SU-DHL-6 (cell line): ENCODE data around the gene PCDHA10.
"Not testable (repeated sequence)": the region's sequence is repeated elsewhere in the genome, so short reads cannot be mapped to it uniquely, and the experiment has no call there.

Experiments
- H2AFZ ChIP-seq: fragments of 200-600 bp; sonication (generic); 2 replicates; pipeline ENCODE4 v1.6.1; 2014; ENCODE audit warnings: low read depth, mild to moderate bottlenecking, moderate library complexity, mixed read lengths, antibody characterized with exemption, low read length; ENCODE audit not compliant: severe bottlenecking
- H3F3A ChIP-seq: fragments of 200-600 bp; shearing (Covaris generic); 2 replicates; pipeline ENCODE4 v1.6.0; 2016; ENCODE audit warnings: antibody characterized with exemption, mild to moderate bottlenecking; ENCODE audit not compliant: insufficient read depth
- H3K27ac ChIP-seq: fragments of 200-600 bp; sonication (generic); 2 replicates; pipeline ENCODE4 v1.5.1; 2016; ENCODE audit warnings: low read depth, mild to moderate bottlenecking, low read length, moderate library complexity, mixed read lengths
- H3K27me3 ChIP-seq: fragments of 200-600 bp; sonication (generic), shearing (Covaris generic); 2 replicates; pipeline ENCODE4 v1.6.0; 2014; ENCODE audit warnings: mild to moderate bottlenecking, low read length
- H3K36me3 ChIP-seq: fragments of 200-600 bp; sonication (generic); 2 replicates; pipeline ENCODE4 v1.6.1; 2014; ENCODE audit warnings: mild to moderate bottlenecking, low read length, mixed read lengths
- H3K4me2 ChIP-seq: fragments of 300-600, 200-600 bp; shearing (Covaris generic), sonication (generic); 2 replicates; pipeline ENCODE4 v1.6.0; 2014; ENCODE audit warnings: low read length, low read depth, mild to moderate bottlenecking; ENCODE audit not compliant: poor library complexity, severe bottlenecking
- H3K4me3 ChIP-seq: fragments of 200-600 bp; sonication (generic); 2 replicates; pipeline ENCODE4 v1.5.1; 2014; ENCODE audit warnings: antibody characterized with exemption, low read length, mild to moderate bottlenecking, mixed read lengths; ENCODE audit not compliant: insufficient read depth, poor library complexity, severe bottlenecking
- H3K79me2 ChIP-seq: fragments of 200-600 bp; sonication (generic); 2 replicates; pipeline ENCODE4 v1.6.1; 2014; ENCODE audit warnings: mild to moderate bottlenecking, low read length, moderate library complexity; ENCODE audit not compliant: insufficient read depth
- H3K9ac ChIP-seq: fragments of 200-600 bp; sonication (generic); 2 replicates; pipeline ENCODE4 v1.7.0; 2014; ENCODE audit warnings: mild to moderate bottlenecking, low read length
- H3K9me2 ChIP-seq: fragments of 200-600 bp; sonication (generic); replicated peaks from 2 replicates; pipeline ENCODE4 v1.6.1; 2014; ENCODE audit warnings: low read length; ENCODE audit not compliant: insufficient read depth
- H3K9me3 ChIP-seq: fragments of 200-600 bp; sonication (generic); 2 replicates; pipeline ENCODE4 v1.6.1; 2014; ENCODE audit warnings: low read length, mixed read lengths; ENCODE audit not compliant: insufficient read depth
- H4K20me1 ChIP-seq: fragments of 200-600 bp; sonication (generic); 2 replicates; pipeline ENCODE4 v1.6.1; 2014; ENCODE audit warnings: low read depth, mild to moderate bottlenecking, antibody characterized with exemption, low read length, moderate library complexity, mixed read lengths
- EZH2phosphoT487 ChIP-seq: fragments of 200-600 bp; sonication (generic), shearing (Covaris generic); conservative IDR thresholded peaks from 2 replicates; pipeline ENCODE4 v1.6.1; 2018; ENCODE audit warnings: mild to moderate bottlenecking, antibody characterized with exemption, low read length, moderate library complexity, mixed read lengths
- TF ChIP-seq, protein P1 (sequence below): fragments of 200-600 bp; sonication (generic); IDR thresholded peaks from one replicate; pipeline ENCODE4 v1.5.1; 2017; ENCODE audit warnings: antibody characterized with exemption, mild to moderate bottlenecking, low read length, moderate library complexity; ENCODE audit not compliant: insufficient read depth, poor library complexity, severe bottlenecking

The PCDHA10 gene

DNA sequence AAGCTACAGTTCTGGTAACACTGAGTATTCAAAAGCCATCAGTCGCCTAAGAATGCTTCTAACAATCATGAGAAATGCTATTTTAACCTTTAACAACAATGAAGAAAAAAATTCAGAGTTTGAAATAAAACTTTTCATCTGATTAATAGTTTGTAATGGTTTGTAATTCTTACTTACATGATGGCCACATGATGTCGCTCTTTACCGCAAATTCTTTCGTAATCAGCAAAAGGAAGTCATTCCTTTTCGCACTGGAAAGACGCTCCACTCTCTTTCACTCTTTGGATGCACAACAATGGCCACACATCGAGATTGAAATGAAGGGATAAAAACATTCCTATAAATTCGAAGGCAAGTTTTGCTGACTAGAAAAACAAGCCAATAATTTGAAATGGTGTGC is 21.7 kb upstream of the PCDHA10 start, which contains the start of gene PCDHA7:
Gene PCDHA7, plus strand, starts transcription at position 277 of the 400 bp plus-strand sequence. Its CDS starts 115 bp downstream, at position 392.
- no peaks in the 10 kb centered on the region for H3K36me3 ChIP-seq
- TF ChIP-seq, protein P1, sequence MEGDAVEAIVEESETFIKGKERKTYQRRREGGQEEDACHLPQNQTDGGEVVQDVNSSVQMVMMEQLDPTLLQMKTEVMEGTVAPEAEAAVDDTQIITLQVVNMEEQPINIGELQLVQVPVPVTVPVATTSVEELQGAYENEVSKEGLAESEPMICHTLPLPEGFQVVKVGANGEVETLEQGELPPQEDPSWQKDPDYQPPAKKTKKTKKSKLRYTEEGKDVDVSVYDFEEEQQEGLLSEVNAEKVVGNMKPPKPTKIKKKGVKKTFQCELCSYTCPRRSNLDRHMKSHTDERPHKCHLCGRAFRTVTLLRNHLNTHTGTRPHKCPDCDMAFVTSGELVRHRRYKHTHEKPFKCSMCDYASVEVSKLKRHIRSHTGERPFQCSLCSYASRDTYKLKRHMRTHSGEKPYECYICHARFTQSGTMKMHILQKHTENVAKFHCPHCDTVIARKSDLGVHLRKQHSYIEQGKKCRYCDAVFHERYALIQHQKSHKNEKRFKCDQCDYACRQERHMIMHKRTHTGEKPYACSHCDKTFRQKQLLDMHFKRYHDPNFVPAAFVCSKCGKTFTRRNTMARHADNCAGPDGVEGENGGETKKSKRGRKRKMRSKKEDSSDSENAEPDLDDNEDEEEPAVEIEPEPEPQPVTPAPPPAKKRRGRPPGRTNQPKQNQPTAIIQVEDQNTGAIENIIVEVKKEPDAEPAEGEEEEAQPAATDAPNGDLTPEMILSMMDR, result no peak
- TF ChIP-seq EZH2phosphoT487, result no peak
- H2AFZ ChIP-seq, result no peak within 1 kb of the TSS

DNA sequence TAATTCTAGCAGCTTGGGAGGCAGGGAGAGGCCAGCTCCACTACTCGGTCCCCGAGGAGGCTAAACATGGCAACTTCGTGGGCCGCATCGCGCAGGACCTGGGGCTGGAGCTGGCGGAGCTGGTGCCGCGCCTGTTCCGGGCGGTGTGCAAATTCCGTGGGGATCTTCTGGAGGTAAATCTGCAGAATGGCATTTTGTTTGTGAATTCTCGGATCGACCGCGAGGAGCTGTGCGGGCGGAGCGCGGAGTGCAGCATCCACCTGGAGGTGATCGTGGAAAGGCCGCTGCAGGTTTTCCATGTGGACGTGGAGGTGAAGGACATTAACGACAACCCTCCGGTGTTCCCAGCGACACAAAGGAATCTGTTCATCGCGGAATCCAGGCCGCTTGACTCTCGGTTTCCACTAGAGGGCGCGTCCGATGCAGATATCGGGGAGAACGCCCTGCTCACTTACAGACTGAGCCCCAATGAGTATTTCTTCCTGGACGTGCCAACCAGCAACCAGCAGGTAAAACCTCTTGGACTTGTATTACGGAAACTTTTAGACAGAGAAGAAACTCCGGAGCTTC is 21.2 kb upstream of the PCDHA10 start:
- not testable (repeated sequence) for H3K27ac ChIP-seq, H3K9me2 ChIP-seq, H3K4me3 ChIP-seq, H2AFZ ChIP-seq, H3K27me3 ChIP-seq, H3K9me3 ChIP-seq, H3F3A ChIP-seq, H4K20me1 ChIP-seq, H3K79me2 ChIP-seq, H3K4me2 ChIP-seq, H3K9ac ChIP-seq, H3K36me3 ChIP-seq

More for the DNA sequence above, 21.7 kb upstream of the PCDHA10 start, which contains the start of gene PCDHA7:
- Histone ChIP-seq H3K9me2 (no peaks in the 10 kb centered on the region), H3F3A (no peaks in the 10 kb centered on the region), H3K4me3 (no peak within 1 kb of the TSS), H3K9me3 (no peaks in the 10 kb centered on the region), H3K79me2 (no peaks in the 10 kb centered on the region), H4K20me1 (no peaks in the 10 kb centered on the region), H3K27me3 (no peaks in the 10 kb centered on the region), H3K4me2 (no peak within 1 kb of the TSS), H3K27ac (no peak within 1 kb of the TSS), H3K9ac (no peak within 1 kb of the TSS)

DNA sequence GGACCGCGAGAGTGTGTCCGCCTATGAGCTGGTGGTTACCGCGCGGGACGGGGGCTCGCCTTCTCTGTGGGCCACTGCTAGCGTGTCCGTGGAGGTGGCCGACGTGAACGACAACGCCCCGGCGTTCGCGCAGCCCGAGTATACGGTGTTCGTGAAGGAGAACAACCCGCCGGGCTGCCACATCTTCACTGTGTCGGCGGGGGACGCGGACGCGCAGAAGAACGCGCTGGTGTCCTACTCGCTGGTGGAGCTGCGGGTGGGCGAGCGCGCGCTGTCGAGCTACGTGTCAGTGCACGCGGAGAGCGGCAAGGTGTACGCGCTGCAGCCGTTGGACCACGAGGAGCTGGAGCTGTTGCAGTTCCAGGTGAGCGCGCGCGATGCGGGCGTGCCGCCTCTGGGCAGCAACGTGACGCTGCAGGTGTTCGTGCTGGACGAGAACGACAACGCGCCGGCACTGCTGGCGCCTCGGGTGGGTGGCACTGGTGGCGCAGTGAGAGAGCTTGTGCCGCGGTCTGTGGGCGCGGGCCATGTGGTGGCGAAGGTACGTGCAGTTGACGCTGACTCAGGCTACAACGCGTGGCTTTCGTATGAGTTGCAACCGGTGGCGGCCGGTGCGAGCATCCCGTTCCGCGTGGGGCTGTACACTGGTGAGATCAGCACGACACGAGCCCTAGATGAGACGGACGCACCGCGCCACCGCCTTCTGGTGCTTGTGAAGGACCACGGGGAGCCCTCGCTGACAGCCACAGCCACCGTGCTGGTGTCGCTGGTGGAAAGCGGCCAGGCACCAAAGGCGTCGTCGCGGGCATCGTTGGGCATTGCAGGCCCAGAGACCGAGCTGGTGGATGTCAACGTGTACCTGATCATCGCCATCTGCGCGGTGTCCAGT is 19.8 kb upstream of the PCDHA10 start:
- no peaks in the 10 kb centered on the region for H3K9me3 ChIP-seq
- H4K20me1 ChIP-seq, result no peaks in the 10 kb centered on the region
- no peak overlapping the region for H2AFZ ChIP-seq
- no peak overlapping the region for H3K9ac ChIP-seq
- no peaks in the 10 kb centered on the region for H3F3A ChIP-seq
- TF ChIP-seq, protein P1, result no peak
- no peak for TF ChIP-seq EZH2phosphoT487
- H3K79me2 ChIP-seq, result no peaks in the 10 kb centered on the region
- H3K36me3 ChIP-seq, result no peaks in the 10 kb centered on the region
- H3K27me3 ChIP-seq, result no peaks in the 10 kb centered on the region
- H3K9me2 ChIP-seq, result no peaks in the 10 kb centered on the region
- no peak overlapping the region for H3K4me2 ChIP-seq
- no peak overlapping the region for H3K27ac ChIP-seq
- no peak overlapping the region for H3K4me3 ChIP-seq
